Large intestine (tissue), 3 donors: ENCODE data around the gene NAA10. TPM values are rescaled to one million over a fixed set of nuclear protein-coding genes. Genes with fewer than 3 reads are reported as not detected.

Experiments
- DNase-seq, 2 donors: peaks; one replicate each; pipeline versions ENCODE4 v3.0.0 to v3.0.0-alpha.2; 2013
- H3K27ac ChIP-seq: one replicate; pipeline ENCODE4 v1.5.1; 2013; ENCODE audit warnings: low read length
- H3K27me3 ChIP-seq: 2 replicates; pipeline ENCODE4 v1.6.1; 2013; ENCODE audit warnings: low read length; ENCODE audit not compliant: control insufficient read depth, insufficient read depth
- H3K36me3 ChIP-seq: 2 replicates; pipeline ENCODE4 v1.6.1; 2013; ENCODE audit warnings: low read length; ENCODE audit not compliant: control insufficient read depth, insufficient read depth
- H3K4me1 ChIP-seq: one replicate; pipeline ENCODE4 v1.6.1; 2013; ENCODE audit warnings: low read length; ENCODE audit not compliant: control insufficient read depth, insufficient read depth
- H3K4me3 ChIP-seq: one replicate; pipeline ENCODE4 v1.5.1; 2013; ENCODE audit warnings: low read length
- H3K9me3 ChIP-seq: one replicate; pipeline ENCODE4 v1.6.1; 2013; ENCODE audit warnings: mild to moderate bottlenecking, low read depth, low read length, moderate library complexity; ENCODE audit not compliant: control insufficient read depth
- WGBS: methylation state at CpG from one replicate; pipeline ENCODE4 v1.1.5; 2013; ENCODE audit warnings: low lambda C conversion rate; ENCODE audit not compliant: insufficient coverage; 5-methylcytosine and 5-hydroxymethylcytosine counted together
- polyA plus RNA-seq: library from polyadenylated mRNA; unstranded; fragments of 120-200 nt; gene quantifications from one replicate; pipeline ENCODE4 v1.2.1, GENCODE V29; 2013

The NAA10 gene
- polyA plus RNA-seq, 1 donor = 73.6 TPM

GRCh38 chrX:153972368-153973126 is 37.7 kb upstream of the NAA10 start, which contains the start of gene TMEM187:
Gene TMEM187 (plus strand): TSS chrX:153972754. CDS start chrX:153982063, 9,309 bp downstream.
- Histone ChIP-seq H3K27ac (peak within 1 kb of the TSS; percentile 100), H3K4me1 (peaks cover 31% of the 10 kb centered on the region), H3K4me3 (peak within 1 kb of the TSS; percentile 99), H3K27me3 (no peaks in the 10 kb centered on the region), H3K36me3 (peaks cover 3% of the 10 kb centered on the region), H3K9me3 (no peaks in the 10 kb centered on the region)
- peak; percentile 89 to 90 for DNase-seq
- WGBS = no CpG with 5 or more reads among the region's 103 CpGs

- Histone ChIP-seq H3K27me3 (no peaks in the 10 kb centered on the region), H3K36me3 (peaks cover 7% of the 10 kb centered on the region), H3K4me1 (peaks cover 37% of the 10 kb centered on the region), H3K27ac (peak within 1 kb of the TSS; percentile 100), H3K4me3 (peak within 1 kb of the TSS; percentile 99), H3K9me3 (no peaks in the 10 kb centered on the region)
- DNase-seq = peak; percentile 92 to 93
- WGBS = no CpG with 5 or more reads among the region's 96 CpGs
Measured at GRCh38 chrX:153971450-153972367, 36.9 kb upstream of the NAA10 start, which contains the start of gene HCFC1. Gene HCFC1 (minus strand): TSS chrX:153971818. CDS start chrX:153970840, 978 bp downstream.

GRCh38 chrX:153971124-153971449 is 36.2 kb upstream of the NAA10 start:
- H3K4me1 ChIP-seq = peaks cover 37% of the 10 kb centered on the region
- WGBS = no CpG with 5 or more reads among the region's 34 CpGs

GRCh38 chrX:153970357-153971123 is 35.7 kb upstream of the NAA10 start:
- Histone ChIP-seq H3K4me1 (peaks cover 37% of the 10 kb centered on the region), H3K27me3 (no peaks in the 10 kb centered on the region), H3K4me3 (peak overlapping the region; percentile 99), H3K27ac (peak overlapping the region; percentile 100), H3K36me3 (peaks cover 7% of the 10 kb centered on the region), H3K9me3 (no peaks in the 10 kb centered on the region)
- no CpG with 5 or more reads among the region's 49 CpGs for WGBS
- DNase-seq = peak; percentile 47 to 50

More at GRCh38 chrX:153971124-153971449, 36.2 kb upstream of the NAA10 start:
- no peaks in the 10 kb centered on the region for H3K9me3 ChIP-seq
- H3K36me3 ChIP-seq = peaks cover 7% of the 10 kb centered on the region
- peak overlapping the region; percentile 99 for H3K4me3 ChIP-seq
- peak overlapping the region; percentile 100 for H3K27ac ChIP-seq
- DNase-seq = peak; percentile 85 to 87
- H3K27me3 ChIP-seq = no peaks in the 10 kb centered on the region

- peaks cover 7% of the 10 kb centered on the region for H3K36me3 ChIP-seq
- whole genome bisulfite sequencing = no CpG with 5 or more reads among the region's 26 CpGs
- DNase-seq = peak in 1 of 2 donors; percentile 32
Measured at GRCh38 chrX:153969904-153970356, 35.1 kb upstream of the NAA10 start.

GRCh38 chrX:153969125-153969903 is 34.5 kb upstream of the NAA10 start:
- DNase-seq = no peak
- H3K4me1 ChIP-seq = peaks cover 29% of the 10 kb centered on the region
- no peaks in the 10 kb centered on the region for H3K9me3 ChIP-seq
- H3K27ac ChIP-seq = peak overlapping the region; percentile 56
- WGBS = no CpG with 5 or more reads among the region's 25 CpGs
- H3K36me3 ChIP-seq = peaks cover 12% of the 10 kb centered on the region
- H3K4me3 ChIP-seq = peak overlapping the region; percentile 99
- H3K27me3 ChIP-seq = no peaks in the 10 kb centered on the region

More at GRCh38 chrX:153969904-153970356, 35.1 kb upstream of the NAA10 start:
- Histone ChIP-seq H3K4me1 (peaks cover 35% of the 10 kb centered on the region), H3K27me3 (no peaks in the 10 kb centered on the region), H3K4me3 (peak overlapping the region; percentile 99), H3K9me3 (no peaks in the 10 kb centered on the region), H3K27ac (peak overlapping the region; percentile 56)

GRCh38 chrX:153968754-153969124 is 33.9 kb upstream of the NAA10 start:
- Histone ChIP-seq H3K4me3 (peak overlapping the region; percentile 99), H3K36me3 (peaks cover 18% of the 10 kb centered on the region), H3K9me3 (no peaks in the 10 kb centered on the region), H3K4me1 (peaks cover 23% of the 10 kb centered on the region), H3K27ac (peak overlapping the region; percentile 56), H3K27me3 (no peaks in the 10 kb centered on the region)
- peak in 1 of 2 donors; percentile 32 for DNase-seq
- no CpG with 5 or more reads among the region's 12 CpGs for WGBS

- WGBS = no CpG with 5 or more reads among the region's 9 CpGs
- Histone ChIP-seq H3K27me3 (no peaks in the 10 kb centered on the region), H3K4me1 (peaks cover 23% of the 10 kb centered on the region), H3K4me3 (peak overlapping the region; percentile 99), H3K36me3 (peaks cover 23% of the 10 kb centered on the region), H3K9me3 (no peaks in the 10 kb centered on the region), H3K27ac (peak overlapping the region; percentile 23)
- no peak for DNase-seq
Measured at GRCh38 chrX:153968255-153968654, 33.4 kb upstream of the NAA10 start.

- Histone ChIP-seq H3K4me1 (peaks cover 23% of the 10 kb centered on the region), H3K36me3 (peaks cover 29% of the 10 kb centered on the region), H3K9me3 (no peaks in the 10 kb centered on the region), H3K27ac (peak overlapping the region; percentile 23), H3K27me3 (no peaks in the 10 kb centered on the region), H3K4me3 (no peak overlapping the region)
- no CpG with 5 or more reads among the region's 16 CpGs for WGBS
- DNase-seq = no peak
Measured at GRCh38 chrX:153967536-153968224, 32.8 kb upstream of the NAA10 start.
